DMS79 treated with DMSO at 0.1 percent for 48 hours (cell line): Measurements from ENCODE around the gene PWWP2B.
"Not testable (repeated sequence)": the region's sequence is repeated elsewhere in the genome, so short reads cannot be mapped to it uniquely, and the experiment has no call there.

Source experiments
- DNase-seq: peaks from one replicate; lab custom pipeline; 2025; lab: John Stamatoyannopoulos, UW

The PWWP2B gene

GRCh38 chr10:132397036-132397541 is at the start of gene PWWP2B:
PWWP2B (plus strand) TSS chr10:132397200; CDS start chr10:132397227, 27 bp downstream.
- DNase-seq = no peak

DNA sequence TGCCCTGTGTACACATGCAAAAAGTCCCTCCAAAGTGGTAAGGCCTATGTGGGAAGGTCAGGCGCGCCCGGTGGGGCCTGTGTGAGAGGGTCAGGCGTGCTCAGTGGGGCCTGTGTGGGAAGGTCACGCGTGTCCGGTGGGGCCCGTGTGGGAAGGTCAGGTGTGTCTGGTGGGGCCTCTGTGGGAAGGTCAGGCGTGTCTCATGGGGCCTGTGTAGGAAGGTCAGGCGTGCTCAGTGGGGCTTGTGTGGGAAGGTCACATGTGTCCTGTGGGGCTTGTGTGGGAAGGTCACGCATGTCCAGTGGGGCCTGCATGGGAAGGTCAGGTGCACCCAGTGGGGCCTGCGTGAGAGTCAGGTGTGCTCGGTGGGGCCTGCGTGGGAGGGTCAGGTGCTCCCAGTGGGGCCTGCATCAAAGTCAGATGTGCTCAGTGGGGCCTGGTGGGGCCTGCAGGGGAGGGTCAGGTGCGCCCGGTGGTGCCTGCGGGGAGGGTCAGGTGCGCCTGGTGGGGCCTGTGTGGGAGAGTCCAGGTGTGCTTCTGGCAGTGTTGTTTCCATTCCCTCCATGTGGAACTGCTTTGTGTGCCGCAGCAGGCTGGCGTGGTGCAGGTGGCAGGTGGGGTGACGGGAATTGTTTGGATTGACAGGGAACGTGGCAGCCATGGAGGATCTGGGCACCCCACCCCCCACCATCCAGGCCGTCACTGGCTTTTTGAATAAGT is 49.6 kb upstream of the PWWP2B start:
- DNase-seq = no peak

DNA sequence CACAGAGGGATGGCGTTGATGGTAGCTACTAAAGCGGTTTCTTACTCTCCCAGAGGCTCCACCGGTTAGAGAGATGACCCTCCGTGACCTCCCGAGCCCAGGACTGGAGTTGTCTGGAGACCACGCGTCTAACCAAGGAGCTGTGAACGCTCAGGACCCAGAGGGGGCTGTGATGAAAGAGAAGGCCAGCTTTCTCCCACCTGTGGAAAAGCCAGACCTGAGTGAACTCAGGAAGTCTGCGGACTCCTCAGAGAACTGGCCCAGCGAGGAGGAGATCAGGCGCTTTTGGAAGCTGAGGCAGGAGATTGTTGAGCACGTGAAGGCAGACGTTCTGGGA is 49.1 kb upstream of the PWWP2B start:
- DNase-seq = no peak

DNA sequence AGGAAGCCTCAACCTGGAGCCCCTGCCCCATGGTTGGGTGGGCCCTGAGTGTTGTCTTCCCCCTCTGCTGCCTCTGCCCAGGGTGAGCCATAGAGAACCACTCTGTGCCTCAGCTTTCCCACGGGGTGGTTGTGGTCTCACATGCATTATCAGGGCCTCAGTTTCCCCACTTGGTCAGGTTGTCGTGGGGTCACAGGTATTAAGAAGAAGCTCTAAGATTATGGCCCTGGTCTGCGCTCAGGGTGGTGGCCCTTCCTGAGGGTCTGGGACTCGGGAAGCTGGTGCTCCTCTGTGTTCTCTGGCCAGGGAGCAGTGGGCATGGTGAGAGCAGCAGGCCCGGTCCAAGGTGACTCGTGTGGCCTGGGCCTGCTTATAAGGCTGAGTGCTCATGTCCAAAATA is 47.2 kb upstream of the PWWP2B start:
- DNase-seq = no peak

DNA sequence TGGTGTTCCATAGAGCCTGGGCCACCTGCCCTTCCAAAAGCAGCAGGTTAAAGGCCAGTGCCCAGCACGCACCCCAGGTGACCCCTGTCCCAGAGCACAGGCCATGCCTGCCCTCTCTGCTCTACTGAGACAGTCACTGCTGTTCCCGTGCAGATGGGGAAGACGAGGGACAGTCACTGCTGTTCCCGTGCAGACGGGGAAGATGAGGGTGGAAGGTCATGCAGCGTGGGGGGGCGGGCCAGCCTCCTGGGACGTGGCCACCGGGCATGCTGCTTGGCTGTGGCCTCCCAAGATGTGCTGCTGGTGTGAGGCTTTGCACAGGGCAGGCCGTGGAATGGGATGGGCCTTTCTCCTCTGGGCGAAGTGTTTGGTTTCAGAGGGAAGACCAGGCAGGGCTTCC is 46.6 kb upstream of the PWWP2B start:
- no peak for DNase-seq

DNA sequence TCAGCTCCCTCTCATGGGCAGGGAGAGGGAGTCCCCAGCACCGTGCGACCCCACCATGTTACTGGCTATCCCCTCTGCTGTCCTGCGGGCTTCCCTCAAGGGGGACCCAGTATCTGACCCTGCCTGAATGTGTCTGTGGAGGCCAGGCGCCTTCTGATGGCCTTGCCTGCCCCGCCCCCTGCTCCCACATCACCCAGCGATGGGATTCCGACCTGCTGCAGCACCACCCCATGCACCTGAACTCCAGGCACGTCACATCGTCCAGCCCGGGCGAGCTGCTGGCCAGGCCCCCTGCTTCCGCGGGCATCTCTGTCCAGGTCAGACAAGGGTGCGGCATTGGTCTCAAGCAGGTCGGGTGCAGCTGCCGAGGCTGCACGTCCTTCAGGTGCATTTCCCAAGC is 46.1 kb upstream of the PWWP2B start:
- no peak for DNase-seq

- no peak for DNase-seq
Measured at GRCh38 chr10:132351611-132352010, 45.4 kb upstream of the PWWP2B start.

GRCh38 chr10:132352462-132353308 is 44.3 kb upstream of the PWWP2B start:
- not testable (repeated sequence) for DNase-seq

DNA sequence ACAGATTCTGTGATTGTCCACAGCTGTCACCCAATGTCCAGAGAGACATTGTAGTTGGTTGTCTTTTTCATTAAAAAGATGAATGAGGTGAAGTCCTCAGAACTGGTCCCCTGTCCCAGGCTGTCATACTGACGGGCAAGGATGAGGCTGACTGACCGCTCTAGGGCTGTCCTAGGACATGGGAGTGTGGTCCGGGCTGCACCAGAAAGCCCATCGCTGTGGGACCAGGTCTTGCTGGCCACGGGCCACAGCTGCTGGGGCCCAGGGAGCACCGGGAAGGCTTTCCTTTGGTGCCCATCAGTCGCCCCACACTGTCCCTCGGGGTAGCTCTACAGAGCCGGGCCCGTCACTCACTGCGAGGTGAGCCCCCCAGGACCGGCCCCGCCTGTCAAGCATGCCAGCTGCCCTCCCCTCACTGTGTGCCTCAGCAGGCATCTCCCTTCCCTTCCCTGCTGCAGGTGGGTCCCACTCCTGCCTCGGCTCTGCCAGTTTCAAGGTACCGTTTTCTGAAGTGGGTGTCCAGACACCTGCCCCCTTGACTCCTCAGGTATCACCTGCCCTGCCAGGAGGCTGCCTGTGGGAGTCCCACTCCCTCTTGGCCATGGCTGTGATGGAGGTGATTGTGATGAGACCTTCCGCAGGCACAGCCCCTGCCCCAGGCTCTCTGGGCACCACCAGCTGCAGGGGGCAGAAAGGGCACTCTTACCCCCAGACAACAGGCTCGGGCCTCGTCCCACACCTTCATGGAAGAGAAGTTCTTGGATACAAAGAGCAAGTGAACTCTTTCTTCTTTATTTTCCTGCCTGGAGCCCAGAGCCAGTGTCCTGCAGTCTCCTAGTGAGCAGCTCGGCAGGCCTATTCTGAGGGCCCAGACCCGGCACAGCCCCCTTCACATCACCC is 43.3 kb upstream of the PWWP2B start:
- DNase-seq = no peak

DNA sequence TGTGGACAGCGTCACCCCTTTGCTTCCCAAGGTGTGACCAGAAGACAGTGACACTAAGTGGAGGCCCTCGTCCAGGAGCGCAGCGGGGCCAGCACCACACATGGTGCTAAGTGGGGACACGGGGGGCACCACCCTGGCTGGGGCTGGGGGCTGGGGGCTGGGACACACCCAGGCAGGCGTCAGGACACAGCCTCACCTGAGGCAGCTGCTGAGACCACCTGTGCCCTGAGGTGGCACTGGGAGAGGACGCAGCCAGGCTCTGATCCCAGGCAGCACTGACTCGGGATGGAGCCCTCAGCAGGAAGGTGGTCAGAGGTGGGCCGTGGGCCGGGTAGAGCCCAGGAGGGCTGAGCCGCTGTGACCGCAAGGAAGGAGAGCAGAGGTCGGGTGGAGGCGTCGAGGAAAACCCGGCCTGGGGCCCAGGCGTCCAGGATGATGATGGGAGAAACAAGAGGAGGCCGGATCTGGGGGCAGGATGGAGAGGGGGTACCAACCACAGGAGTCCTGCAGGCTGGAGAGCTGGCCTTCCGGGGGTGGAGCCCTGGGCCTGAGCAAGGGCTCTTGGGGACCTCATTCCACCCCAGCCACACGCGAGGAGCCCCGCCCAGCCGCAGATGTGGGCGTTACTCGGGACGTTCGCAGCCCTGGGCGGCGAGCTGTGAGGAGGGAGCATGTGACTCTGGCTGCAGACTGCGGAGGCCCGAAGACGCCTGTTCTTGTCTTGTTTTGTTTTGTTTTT is 42.5 kb upstream of the PWWP2B start:
- no peak for DNase-seq

GRCh38 chr10:132355297-132355696 is 41.7 kb upstream of the PWWP2B start:
- no peak for DNase-seq

DNA sequence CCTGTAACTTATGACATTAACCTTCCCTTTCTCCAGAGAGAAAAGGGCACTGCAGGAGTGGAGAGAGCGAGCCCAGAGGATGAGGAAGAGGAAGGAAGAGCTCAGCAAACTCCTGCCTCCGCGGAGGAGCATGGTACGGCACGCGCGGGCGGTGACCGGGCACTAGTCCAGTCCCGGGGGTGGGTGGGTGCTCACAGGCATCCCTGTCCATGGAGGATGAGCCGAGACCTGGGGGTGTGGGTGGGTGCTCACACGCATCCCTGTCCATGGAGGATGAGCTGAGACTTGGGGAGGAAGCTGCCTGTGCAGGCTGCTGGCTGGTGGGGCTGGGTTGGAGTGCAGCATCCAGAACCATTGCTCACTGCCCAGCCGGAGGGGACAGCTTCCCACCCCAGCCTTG is 41.2 kb upstream of the PWWP2B start:
- no peak for DNase-seq

DNA sequence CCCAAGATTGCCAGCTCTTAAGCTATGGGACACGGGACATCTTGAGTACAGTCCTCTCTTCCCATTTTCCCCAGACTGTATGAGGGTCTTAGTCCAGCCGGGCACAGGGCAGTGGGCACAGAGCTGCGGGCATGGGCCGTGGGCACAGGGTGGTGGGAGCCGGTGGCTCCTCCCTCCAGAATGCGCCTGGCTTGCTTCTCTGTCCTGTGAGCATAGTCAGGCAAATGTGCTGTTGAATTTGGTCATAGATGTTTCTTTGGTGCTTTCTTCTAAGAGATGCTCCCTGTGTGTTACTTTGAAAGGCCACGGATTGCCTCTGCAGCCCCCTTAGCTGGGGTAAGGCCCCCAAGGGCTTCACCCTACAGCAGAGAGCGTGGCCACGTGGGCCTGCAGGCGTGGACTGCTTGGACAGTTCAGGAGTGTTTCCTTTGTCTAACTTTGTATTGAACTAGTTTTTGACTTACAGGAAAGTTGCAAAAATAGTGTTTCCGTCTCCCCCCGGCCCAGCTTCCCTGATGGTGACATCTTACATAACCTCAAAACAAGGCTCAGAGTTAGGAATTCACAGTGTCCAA is 40.3 kb upstream of the PWWP2B start:
- no peak for DNase-seq

DNA sequence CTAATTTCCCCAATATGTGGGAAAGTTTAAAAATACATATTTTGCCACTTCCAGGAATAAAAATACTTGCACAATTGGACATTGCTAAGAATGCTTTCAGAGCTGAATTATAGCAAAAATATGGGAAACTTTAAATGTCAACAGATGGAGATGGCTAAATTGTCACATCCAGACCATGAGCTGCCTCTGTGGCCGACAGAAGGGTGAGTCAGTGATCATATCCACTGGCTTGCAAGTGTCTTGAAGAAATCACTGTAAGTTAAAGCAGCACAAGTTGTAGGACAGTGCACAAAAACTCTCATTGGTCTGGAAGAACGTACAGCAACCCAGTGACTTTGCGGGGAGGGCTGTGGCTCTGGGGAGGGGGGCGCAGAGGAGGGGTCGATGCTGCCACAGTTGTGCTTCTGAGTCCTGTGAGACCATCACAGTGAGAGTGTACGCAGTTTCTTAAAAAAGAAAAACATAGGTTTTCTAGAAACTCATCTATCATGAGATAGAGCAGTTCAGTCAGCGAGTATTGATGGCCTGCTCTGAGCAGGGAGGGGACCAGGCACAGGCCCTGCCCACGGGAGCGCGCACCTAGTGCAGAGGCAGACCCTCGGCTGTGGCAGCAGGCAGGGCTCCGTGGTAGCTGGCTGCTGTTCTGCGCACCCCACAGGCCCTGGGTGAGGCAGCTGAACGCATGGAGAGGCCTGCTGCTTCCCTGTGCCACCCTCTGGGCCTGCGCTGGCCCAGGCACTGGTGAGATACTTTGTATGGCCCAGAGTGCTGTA is 39.5 kb upstream of the PWWP2B start:
- no peak for DNase-seq

DNA sequence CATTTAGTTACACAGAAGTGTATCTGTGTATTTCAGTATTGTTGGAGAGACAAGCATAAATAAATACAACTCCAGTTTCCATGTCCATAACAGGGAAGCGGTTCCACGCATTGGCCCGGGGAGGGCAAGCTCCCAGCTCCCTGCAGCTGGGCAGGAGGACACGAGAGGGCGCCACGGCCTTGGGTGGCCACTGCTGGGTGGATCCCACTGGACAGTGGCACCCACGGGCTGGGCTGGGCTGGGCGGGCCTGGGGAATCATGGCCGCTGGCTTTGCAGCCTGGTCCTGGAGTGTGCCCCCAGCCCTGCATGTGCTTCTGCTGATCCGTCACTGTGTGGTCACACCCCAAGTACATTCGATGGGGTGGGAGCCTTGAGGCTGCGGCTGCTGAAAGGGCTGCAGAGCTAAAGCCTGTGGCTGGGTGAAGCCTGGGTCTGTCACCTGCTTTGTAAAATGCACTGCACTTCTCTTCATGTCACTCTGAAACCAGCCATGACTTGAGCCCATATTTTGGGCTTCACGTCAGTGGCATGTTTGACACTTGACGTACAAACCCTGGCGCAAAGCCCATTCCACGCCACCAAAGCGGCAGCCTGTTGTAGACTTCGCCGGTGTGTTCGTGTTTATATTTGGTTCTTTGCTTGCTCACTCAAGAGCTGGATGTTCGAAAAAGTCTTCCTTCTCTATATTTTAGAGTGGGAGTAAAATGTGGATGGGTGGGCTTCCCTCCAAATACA is 37.5 kb upstream of the PWWP2B start:
- peak; percentile 48 for DNase-seq

DNA sequence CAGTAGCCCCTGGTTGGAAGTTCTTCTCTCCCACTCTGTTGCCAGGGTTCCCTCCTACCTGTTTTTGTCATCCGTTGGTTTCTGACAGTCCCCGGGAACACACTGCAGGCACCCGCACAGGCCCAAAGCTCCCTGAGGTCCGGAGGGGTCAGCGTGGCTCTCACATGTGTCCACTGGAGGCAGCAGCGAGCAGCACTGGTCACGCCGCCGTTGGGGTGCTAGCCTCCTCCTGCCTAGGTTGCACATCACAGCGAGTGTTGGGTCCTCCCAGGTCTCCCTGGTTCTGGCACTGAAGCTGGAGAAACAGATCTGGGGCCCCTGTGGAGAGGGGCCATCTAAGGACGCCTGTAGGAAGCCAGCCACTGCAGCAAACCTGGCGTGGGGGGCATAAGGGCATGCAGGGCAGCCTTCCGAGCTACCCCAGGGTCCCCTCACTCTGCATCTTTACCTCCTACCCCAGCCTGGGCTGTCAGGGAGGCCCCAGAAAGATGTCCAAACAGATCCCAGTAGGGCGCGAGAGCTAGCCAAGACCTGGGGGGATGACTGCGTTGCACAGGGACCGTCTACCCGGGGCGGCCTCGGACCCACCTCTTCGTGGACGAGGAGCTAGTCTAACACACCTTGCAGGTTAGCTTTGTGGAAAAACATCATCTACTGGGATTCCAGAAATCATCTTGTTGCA is 36.1 kb upstream of the PWWP2B start:
- DNase-seq = no peak

DNA sequence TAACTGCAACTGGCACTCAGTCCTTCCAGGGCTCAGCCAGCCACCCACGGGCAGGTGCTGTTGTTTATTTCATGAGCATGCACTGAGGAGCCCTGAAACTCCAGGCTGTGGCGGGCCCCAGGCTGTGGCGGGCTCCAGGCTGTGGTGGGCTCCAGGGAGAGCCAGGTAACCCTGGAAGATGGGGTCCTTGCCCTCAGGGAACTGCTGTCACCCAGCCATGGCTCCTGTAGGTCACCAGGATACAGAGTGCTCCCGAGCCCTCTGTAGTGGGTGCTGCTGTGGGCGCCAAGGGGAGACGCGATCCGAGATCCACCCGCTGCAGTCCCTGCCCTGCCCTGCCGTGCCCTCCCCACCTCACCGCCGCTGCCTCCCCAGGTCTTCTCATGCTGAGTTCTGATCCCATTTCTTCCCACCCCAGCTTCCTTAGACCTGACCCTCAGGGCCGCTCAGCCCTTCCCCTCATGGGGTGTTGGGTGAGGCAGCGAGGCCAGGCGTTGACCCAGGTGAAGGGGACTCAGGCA is 35.4 kb upstream of the PWWP2B start:
- no peak for DNase-seq

DNA sequence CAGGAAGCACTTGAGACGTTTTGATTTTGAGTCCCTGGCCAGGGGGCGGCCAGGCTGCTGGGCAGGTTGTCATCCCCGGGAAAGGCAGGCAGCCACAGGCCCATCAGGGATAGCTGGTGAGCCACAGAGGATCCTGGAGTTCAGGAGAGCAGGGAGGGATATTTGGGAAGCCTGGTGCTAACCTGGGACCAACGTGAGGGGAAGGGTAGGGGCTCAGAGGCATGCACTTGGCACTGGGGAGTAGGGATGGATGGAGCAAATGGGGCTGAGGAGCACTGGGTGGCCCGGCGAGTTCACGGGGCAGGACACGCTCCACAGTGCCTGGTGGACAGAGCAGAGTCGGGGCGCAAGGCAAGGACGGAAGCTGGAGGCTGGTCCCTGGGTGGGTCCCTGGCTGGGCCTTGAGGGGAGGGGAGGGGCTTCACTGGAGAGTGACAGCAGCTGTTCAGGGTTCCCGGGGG is 34.8 kb upstream of the PWWP2B start:
- no peak for DNase-seq

DNA sequence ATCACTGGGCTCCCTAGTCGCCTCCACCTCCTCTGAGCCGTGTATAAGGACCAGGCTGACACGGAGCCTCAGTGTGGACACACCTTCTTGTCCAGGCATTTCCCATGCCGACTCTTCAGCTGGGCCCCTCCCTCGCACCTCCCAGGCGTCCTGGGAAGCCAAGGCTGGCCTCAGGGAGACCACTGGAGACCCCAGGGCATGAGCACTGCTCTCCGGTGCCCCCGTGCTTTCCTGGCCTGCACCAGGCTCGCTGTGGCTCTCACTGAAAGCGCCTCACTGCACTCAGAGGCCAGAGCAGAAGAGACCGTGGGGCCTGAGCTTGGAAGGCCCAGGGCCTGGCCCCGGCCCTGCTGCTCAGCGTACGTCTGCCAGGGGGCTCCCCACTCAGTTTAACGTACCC is 33.6 kb upstream of the PWWP2B start:
- no peak for DNase-seq
